H1 (cell line): ENCODE measurements around the gene VPS54. TPM values are rescaled to one million over a fixed set of nuclear protein-coding genes. Genes with fewer than 3 reads are reported as not detected.

Experiments
- ATF3 ChIP-seq: IDR thresholded peaks from 2 replicates; pipeline ENCODE4 v1.6.1; 2011; ENCODE audit warnings: low read depth, mild to moderate bottlenecking, low read length; ENCODE audit not compliant: insufficient read depth
- FOSL1 ChIP-seq: IDR thresholded peaks from 2 replicates; pipeline ENCODE4 v1.6.1; 2011; ENCODE audit warnings: mild to moderate bottlenecking, low read depth, low read length, moderate library complexity; ENCODE audit not compliant: insufficient read depth
- KDM1A ChIP-seq: fragments of 200-600, 300-600 bp; sonication (generic); IDR thresholded peaks from 2 replicates; pipeline ENCODE4 v1.7.1; 2016; ENCODE audit warnings: mild to moderate bottlenecking, low read length, borderline replicate concordance
- POLR2A ChIP-seq, 2 experiments: IDR thresholded peaks; 1 replicate in 1 of 2; 2 replicates in 1 of 2; pipeline ENCODE4 v1.6.1; 2011; ENCODE audit warnings: low read depth in 2 of 2, low read length in 2 of 2, mild to moderate bottlenecking in 2 of 2; ENCODE audit errors: control extremely low read depth in 1 of 2
- POU5F1 ChIP-seq: IDR thresholded peaks from 2 replicates; pipeline ENCODE4 v1.6.1; 2011; ENCODE audit warnings: low read depth, mild to moderate bottlenecking, low read length, moderate library complexity
- SAP30 ChIP-seq: fragments of 300-600 bp; sonication (generic); IDR thresholded peaks from 2 replicates; pipeline ENCODE4 v1.7.1; 2012; ENCODE audit warnings: low read length, moderate library complexity, mild to moderate bottlenecking, inconsistent platforms; ENCODE audit not compliant: insufficient read depth, insufficient replicate concordance
- polyA plus RNA-seq, 7 experiments: library from polyadenylated mRNA; depleted of rRNA in 3 of 7; stranded (reverse) in 5 of 7; unstranded in 2 of 7; fragments of >200 nt in 5 of 7; fragments of 200-250 nt in 2 of 7; gene quantifications; 1 replicate in 5 of 7; 2 replicates in 1 of 7; 4 replicates in 1 of 7; pipeline versions ENCODE4 v1.2.1 to v1.2.3, GENCODE V29; 2011 to 2013; ENCODE audit warnings: missing spikeins in 2 of 7, mixed read lengths in 2 of 7
- total RNA-seq: library from RNA; stranded (reverse); fragmentation: NEBNext Ultra II Directional; extraction: Animal tissue kit (Norgen Biotek cat#: 25700); gene quantifications from 2 replicates; pipeline ENCODE4 v1.2.1, GENCODE V29; 2021
- TF ChIP-seq, protein P1 (sequence below): fragments of 300-600 bp; sonication (generic); IDR thresholded peaks from 2 replicates; pipeline ENCODE4 v1.7.1; 2012; ENCODE audit warnings: low read length, moderate library complexity, mild to moderate bottlenecking, inconsistent platforms; ENCODE audit not compliant: insufficient replicate concordance
- TF ChIP-seq, protein P2 (sequence below): IDR thresholded peaks from 2 replicates; pipeline ENCODE4 v1.6.1; 2012; ENCODE audit warnings: inconsistent platforms

Gene VPS54
- total and polyA plus RNA-seq, 2 of the 8 experiments (the other 6 are each of a cell fraction or from before 2014, with no cell fraction given), result 3.6 to 13.2 TPM

DNA sequence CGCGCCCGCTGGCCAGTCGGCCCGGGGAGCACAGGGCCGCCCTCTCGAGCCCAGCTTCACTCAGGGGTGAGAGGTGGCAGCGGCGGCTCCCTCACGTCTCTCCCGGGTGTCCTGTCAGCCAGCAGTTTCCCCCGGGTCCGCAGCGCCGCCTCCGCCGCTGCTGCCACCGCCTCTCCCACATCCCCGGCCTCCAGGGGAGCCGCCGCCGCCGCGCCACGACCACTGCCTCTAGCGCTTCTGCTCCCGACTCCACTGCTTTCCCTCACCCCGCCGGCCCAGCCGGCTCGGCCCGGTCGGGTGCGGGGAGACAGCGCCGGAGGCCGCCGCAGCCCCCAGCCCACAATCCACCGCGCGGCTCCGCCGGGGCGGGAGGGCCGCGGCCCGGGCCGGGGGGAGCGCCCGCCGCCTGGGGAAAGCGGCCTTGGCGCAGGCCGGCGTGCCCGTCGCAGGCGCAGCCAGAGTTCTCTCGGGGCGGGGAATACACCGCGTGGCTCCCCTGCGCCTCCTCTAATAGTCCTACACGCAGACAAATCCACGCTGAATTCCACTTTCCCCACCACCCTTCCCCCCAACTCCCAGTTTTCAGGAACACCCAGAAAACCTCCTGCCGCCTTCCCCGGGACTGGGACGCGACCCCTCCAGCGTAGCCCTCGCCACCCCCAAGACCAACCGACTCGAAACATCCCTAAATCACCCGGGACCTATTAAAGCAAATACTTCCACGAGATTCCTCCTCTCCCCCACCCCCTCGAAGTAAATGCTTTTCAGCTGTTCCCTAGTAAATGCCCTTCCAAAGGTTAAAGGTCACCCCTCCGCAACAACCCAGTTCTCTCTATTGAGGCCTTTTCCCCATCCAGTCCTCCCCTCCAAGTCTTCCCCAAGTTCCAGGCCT, at the start of gene VPS54 (continued):
- TF ChIP-seq, protein P1, sequence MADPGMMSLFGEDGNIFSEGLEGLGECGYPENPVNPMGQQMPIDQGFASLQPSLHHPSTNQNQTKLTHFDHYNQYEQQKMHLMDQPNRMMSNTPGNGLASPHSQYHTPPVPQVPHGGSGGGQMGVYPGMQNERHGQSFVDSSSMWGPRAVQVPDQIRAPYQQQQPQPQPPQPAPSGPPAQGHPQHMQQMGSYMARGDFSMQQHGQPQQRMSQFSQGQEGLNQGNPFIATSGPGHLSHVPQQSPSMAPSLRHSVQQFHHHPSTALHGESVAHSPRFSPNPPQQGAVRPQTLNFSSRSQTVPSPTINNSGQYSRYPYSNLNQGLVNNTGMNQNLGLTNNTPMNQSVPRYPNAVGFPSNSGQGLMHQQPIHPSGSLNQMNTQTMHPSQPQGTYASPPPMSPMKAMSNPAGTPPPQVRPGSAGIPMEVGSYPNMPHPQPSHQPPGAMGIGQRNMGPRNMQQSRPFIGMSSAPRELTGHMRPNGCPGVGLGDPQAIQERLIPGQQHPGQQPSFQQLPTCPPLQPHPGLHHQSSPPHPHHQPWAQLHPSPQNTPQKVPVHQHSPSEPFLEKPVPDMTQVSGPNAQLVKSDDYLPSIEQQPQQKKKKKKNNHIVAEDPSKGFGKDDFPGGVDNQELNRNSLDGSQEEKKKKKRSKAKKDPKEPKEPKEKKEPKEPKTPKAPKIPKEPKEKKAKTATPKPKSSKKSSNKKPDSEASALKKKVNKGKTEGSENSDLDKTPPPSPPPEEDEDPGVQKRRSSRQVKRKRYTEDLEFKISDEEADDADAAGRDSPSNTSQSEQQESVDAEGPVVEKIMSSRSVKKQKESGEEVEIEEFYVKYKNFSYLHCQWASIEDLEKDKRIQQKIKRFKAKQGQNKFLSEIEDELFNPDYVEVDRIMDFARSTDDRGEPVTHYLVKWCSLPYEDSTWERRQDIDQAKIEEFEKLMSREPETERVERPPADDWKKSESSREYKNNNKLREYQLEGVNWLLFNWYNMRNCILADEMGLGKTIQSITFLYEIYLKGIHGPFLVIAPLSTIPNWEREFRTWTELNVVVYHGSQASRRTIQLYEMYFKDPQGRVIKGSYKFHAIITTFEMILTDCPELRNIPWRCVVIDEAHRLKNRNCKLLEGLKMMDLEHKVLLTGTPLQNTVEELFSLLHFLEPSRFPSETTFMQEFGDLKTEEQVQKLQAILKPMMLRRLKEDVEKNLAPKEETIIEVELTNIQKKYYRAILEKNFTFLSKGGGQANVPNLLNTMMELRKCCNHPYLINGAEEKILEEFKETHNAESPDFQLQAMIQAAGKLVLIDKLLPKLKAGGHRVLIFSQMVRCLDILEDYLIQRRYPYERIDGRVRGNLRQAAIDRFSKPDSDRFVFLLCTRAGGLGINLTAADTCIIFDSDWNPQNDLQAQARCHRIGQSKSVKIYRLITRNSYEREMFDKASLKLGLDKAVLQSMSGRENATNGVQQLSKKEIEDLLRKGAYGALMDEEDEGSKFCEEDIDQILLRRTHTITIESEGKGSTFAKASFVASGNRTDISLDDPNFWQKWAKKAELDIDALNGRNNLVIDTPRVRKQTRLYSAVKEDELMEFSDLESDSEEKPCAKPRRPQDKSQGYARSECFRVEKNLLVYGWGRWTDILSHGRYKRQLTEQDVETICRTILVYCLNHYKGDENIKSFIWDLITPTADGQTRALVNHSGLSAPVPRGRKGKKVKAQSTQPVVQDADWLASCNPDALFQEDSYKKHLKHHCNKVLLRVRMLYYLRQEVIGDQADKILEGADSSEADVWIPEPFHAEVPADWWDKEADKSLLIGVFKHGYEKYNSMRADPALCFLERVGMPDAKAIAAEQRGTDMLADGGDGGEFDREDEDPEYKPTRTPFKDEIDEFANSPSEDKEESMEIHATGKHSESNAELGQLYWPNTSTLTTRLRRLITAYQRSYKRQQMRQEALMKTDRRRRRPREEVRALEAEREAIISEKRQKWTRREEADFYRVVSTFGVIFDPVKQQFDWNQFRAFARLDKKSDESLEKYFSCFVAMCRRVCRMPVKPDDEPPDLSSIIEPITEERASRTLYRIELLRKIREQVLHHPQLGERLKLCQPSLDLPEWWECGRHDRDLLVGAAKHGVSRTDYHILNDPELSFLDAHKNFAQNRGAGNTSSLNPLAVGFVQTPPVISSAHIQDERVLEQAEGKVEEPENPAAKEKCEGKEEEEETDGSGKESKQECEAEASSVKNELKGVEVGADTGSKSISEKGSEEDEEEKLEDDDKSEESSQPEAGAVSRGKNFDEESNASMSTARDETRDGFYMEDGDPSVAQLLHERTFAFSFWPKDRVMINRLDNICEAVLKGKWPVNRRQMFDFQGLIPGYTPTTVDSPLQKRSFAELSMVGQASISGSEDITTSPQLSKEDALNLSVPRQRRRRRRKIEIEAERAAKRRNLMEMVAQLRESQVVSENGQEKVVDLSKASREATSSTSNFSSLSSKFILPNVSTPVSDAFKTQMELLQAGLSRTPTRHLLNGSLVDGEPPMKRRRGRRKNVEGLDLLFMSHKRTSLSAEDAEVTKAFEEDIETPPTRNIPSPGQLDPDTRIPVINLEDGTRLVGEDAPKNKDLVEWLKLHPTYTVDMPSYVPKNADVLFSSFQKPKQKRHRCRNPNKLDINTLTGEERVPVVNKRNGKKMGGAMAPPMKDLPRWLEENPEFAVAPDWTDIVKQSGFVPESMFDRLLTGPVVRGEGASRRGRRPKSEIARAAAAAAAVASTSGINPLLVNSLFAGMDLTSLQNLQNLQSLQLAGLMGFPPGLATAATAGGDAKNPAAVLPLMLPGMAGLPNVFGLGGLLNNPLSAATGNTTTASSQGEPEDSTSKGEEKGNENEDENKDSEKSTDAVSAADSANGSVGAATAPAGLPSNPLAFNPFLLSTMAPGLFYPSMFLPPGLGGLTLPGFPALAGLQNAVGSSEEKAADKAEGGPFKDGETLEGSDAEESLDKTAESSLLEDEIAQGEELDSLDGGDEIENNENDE, result no peak
- no peak for TF ChIP-seq POU5F1
- no peak for TF ChIP-seq ATF3
- TF ChIP-seq POLR2A (IDR thresholded peaks at IDR 0.05; ENCODE audit: control extremely low read depth in 1 of 2, low read depth in 2 of 2, low read length in 2 of 2), result peak; percentile 39 to 72
- no peak for TF ChIP-seq KDM1A
- TF ChIP-seq, protein P2, sequence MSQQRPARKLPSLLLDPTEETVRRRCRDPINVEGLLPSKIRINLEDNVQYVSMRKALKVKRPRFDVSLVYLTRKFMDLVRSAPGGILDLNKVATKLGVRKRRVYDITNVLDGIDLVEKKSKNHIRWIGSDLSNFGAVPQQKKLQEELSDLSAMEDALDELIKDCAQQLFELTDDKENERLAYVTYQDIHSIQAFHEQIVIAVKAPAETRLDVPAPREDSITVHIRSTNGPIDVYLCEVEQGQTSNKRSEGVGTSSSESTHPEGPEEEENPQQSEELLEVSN, result no peak
- TF ChIP-seq SAP30, result no peak
- TF ChIP-seq FOSL1, result no peak
